Activated B cell treated with CpG ODN at 0.5 μM for 24 hours (primary cell): ENCODE data around the gene BOLL. TPM values are rescaled to one million over a fixed set of nuclear protein-coding genes. Genes with fewer than 3 reads are reported as not detected.
"Not testable (repeated sequence)": the region's sequence is repeated elsewhere in the genome, so short reads cannot be mapped to it uniquely, and the experiment has no call there.

Experiments used
- ATAC-seq: fragments of 200-7000 bp; cut with Tn5 transposase; one replicate; pipeline ENCODE4 v1.10.0; 2021; ENCODE audit warnings: low read depth, mild to moderate bottlenecking, moderate library complexity
- CTCF ChIA-PET: fragments of 350-600 bp; sonication (Branson Sonifier 250); formaldehyde crosslinking; loops from one replicate; lab custom pipeline; 2021; ENCODE audit warnings: antibody characterized with exemption; lab: Charles Lee
- POLR2A ChIA-PET: fragments of 350-600 bp; sonication (Branson Sonifier 250); formaldehyde crosslinking; loops from one replicate; lab custom pipeline; 2021; ENCODE audit warnings: antibody characterized with exemption; lab: Charles Lee
- DNase-seq: peaks from one replicate; pipeline ENCODE4 v3.0.0; 2022
- H3K27ac Mint-ChIP-seq: one replicate; pipeline ENCODE4 v1.8.0; 2020; ENCODE audit warnings: mixed read lengths
- H3K27me3 Mint-ChIP-seq: one replicate; pipeline ENCODE4 v1.8.0; 2021; ENCODE audit warnings: mixed read lengths
- H3K36me3 Mint-ChIP-seq: one replicate; pipeline ENCODE4 v1.8.0; 2021; ENCODE audit warnings: low read depth, mixed read lengths
- H3K4me1 Mint-ChIP-seq: one replicate; pipeline ENCODE4 v1.8.0; 2021; ENCODE audit warnings: mixed read lengths
- H3K4me3 Mint-ChIP-seq: one replicate; pipeline ENCODE4 v1.8.0; 2020; ENCODE audit warnings: mild to moderate bottlenecking, mixed read lengths
- H3K9me3 Mint-ChIP-seq: one replicate; pipeline ENCODE4 v1.8.0; 2020; ENCODE audit warnings: mixed read lengths
- CTCF ChIP-seq: fragments of 200-600 bp; IDR thresholded peaks from one replicate; pipeline ENCODE4 v1.8.0; 2022; ENCODE audit warnings: antibody characterized with exemption, mild to moderate bottlenecking
- intact Hi-C: fragments of 100-400 bp; cut with micrococcal nuclease; formaldehyde crosslinking; loops from one replicate; pipeline ENCODE4 v1.15.1; 2024
- total RNA-seq: library from RNA; stranded (reverse); gene quantifications from 2 replicates; pipeline ENCODE4 v1.2.3, GENCODE V29; 2022

The BOLL gene
- total RNA-seq, 1 donor from 2014 or later, result not detected

DNA sequence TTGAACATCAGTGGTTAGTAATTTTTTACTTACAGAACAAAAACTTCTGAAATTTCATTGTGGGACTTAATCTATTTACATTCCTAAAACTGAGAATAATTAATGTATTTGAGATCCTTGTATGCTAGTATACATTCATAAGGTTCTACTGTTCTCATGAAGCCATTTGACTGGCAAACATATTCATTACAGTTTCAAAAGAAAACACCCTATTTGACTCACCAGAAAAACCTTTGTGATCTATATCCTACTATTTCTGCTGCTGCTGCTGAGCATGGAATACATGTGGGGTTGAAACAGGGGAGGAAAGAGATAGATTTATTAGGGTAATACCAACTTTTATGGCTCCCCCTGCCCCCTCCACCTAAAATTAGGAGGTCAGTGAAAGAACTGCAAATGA is 58.1 kb downstream of the BOLL start:
- DNase-seq (no peak), ATAC-seq (no peak)
- POLR2A ChIA-PET, result no interaction called here
- intact Hi-C loops, result no loop called here
- Mint-ChIP-seq H3K36me3 (no peaks in the 10 kb centered on the region), H3K27ac (no peak overlapping the region), H3K27me3 (peaks cover 5% of the 10 kb centered on the region), H3K9me3 (peaks cover 3% of the 10 kb centered on the region), H3K4me1 (no peaks in the 10 kb centered on the region), H3K4me3 (no peak overlapping the region)
- TF ChIP-seq CTCF, result no peak
- CTCF ChIA-PET, result no interaction called here

- CTCF ChIA-PET, result no interaction called here
- POLR2A ChIA-PET, result no interaction called here
- Mint-ChIP-seq H3K27ac (no peak overlapping the region), H3K4me3 (no peak overlapping the region), H3K27me3 (no peaks in the 10 kb centered on the region), H3K36me3 (peaks cover 11% of the 10 kb centered on the region), H3K9me3 (no peaks in the 10 kb centered on the region), H3K4me1 (no peaks in the 10 kb centered on the region)
- intact Hi-C loops, result no loop called here
- DNase-seq (no peak), ATAC-seq (no peak)
- TF ChIP-seq CTCF, result no peak
Observed at GRCh38 chr2:197717863-197718262, 67.3 kb downstream of the BOLL start.

DNA sequence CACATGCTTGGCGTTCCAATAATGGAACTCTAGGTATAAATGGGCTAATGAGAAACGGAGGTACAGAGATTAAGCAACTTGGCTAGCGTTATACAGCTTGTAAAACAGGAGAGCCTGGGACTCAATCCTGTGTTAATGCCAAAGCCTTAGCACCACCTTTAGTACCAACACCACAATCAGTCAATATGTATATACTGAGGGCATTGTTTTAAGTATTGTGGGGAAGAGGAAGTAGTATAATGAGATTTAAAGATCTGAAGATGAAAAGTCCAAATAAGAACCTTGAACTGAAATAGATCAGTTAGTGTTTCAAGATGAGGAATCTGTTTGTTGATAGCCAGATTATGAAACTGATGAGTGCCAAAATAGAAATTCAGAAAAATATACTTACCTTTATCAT is 71.8 kb downstream of the BOLL start:
- no peaks in the 10 kb centered on the region for H3K27me3 Mint-ChIP-seq
- intact Hi-C loops, result no loop called here
- ATAC-seq (no peak), DNase-seq (no peak)
- CTCF ChIA-PET, result no interaction called here
- no peaks in the 10 kb centered on the region for H3K9me3 Mint-ChIP-seq
- no peak for TF ChIP-seq CTCF
- peaks cover 29% of the 10 kb centered on the region for H3K36me3 Mint-ChIP-seq
- H3K27ac Mint-ChIP-seq, result no peak overlapping the region
- H3K4me3 Mint-ChIP-seq, result no peak overlapping the region
- POLR2A ChIA-PET, result no interaction called here
- H3K4me1 Mint-ChIP-seq, result peaks cover 21% of the 10 kb centered on the region

GRCh38 chr2:197711578-197711977 is 73.5 kb downstream of the BOLL start:
- ATAC-seq, result no peak
- Mint-ChIP-seq H3K4me3 (no peak overlapping the region), H3K27me3 (no peaks in the 10 kb centered on the region), H3K9me3 (no peaks in the 10 kb centered on the region), H3K27ac (no peak overlapping the region), H3K36me3 (peaks cover 32% of the 10 kb centered on the region), H3K4me1 (peaks cover 34% of the 10 kb centered on the region)
- TF ChIP-seq CTCF, result no peak
- POLR2A ChIA-PET, result interaction anchor here (0.6 kb wide), 1 partner anchor 800 kb away, joined by 4 read pairs; no protein-coding TSS in a partner anchor
- DNase-seq, result no peak
- CTCF ChIA-PET, result no interaction called here
- intact Hi-C loops, result no loop called here

DNA sequence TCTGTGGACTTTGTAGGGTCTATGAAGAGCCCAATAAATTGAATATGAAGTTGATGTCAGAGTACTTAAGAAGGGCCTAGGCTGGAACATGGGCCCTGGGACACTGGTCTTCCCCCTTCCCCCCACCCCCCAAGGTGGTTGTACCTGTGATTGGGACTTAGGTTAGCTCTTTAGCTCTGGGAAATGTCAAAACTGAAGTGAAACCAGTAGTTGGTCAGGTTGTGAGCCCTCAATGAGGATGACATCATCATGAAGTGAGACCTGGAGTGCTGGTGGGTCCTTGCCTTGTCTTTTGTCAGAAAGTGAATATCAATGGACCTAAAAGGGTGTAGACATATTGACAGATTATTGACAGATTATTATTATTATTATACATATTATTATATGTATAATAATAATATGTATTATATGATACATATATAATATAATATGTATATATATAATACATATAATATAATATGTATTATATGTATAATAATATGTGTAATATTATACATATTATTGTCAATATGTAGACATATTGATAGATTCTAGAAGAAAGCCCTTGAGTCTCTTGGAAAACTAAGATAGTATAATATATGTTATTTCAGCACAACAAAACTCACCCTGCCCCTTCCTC is 74.6 kb downstream of the BOLL start:
- Mint-ChIP-seq H3K4me3 (no peak overlapping the region), H3K36me3 (peaks cover 31% of the 10 kb centered on the region), H3K9me3 (no peaks in the 10 kb centered on the region), H3K27me3 (no peaks in the 10 kb centered on the region), H3K4me1 (peaks cover 41% of the 10 kb centered on the region), H3K27ac (no peak overlapping the region)
- intact Hi-C loops, result no loop called here
- no peak for TF ChIP-seq CTCF
- ChIA-PET CTCF (no interaction called here), POLR2A (no interaction called here)
- DNase-seq (no peak), ATAC-seq (peak; percentile 63)

- POLR2A ChIA-PET, DNase-seq, H3K4me3 Mint-ChIP-seq, H3K27me3 Mint-ChIP-seq, H3K9me3 Mint-ChIP-seq, H3K27ac Mint-ChIP-seq, ATAC-seq: not testable (repeated sequence)
- CTCF ChIA-PET, result interaction anchor here (0.8 kb wide), 1 partner anchor 69 kb away, joined by 3 read pairs; no protein-coding TSS in a partner anchor
- H3K36me3 Mint-ChIP-seq, result peaks cover 30% of the 10 kb centered on the region
- intact Hi-C loops, result loop anchor here (10.0 kb wide), 1 partner anchor 914 kb away; the partner anchor contains the start of gene GTF3C3
- H3K4me1 Mint-ChIP-seq, result peaks cover 44% of the 10 kb centered on the region
Observed at GRCh38 chr2:197709140-197709539, 76.0 kb downstream of the BOLL start.
